COLO829 (cell line): Measurements from ENCODE around the gene PSG6.
"Not testable (repeated sequence)": the region's sequence is repeated elsewhere in the genome, so short reads cannot be mapped to it uniquely, and the experiment has no call there.

Experiments used
- DNase-seq: peaks from one replicate; pipeline ENCODE4 v3.0.0; 2012; ENCODE audit warnings: low spot score

Gene PSG6

GRCh38 chr19:42906162-42906561 is 11.5 kb downstream of the PSG6 start:
- not testable (repeated sequence) for DNase-seq

GRCh38 chr19:42900561-42900960 is 17.1 kb downstream of the PSG6 start:
- DNase-seq, result not testable (repeated sequence)

- not testable (repeated sequence) for DNase-seq
These were observed 18.0 kb downstream of the PSG6 start for GRCh38 chr19:42899674-42900073.

DNA sequence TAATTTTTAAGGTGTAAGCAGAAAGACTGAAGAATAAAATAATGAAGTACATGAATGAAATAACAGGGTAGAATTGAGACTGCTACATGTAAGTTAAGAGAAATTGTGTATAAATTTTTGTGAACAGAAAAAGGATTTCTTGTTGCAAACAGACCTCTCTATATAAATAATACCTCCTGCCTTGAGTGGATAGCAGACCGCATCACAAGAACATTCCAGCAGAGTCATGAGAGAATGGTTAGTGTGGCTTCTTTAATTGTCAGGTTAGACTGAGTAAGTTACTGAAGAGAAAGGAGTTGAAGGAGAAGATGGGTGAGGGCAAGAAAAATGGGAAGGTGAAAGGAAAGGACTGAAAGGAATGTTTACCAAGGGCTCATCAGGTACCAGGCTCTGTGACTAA is 18.6 kb downstream of the PSG6 start:
- not testable (repeated sequence) for DNase-seq

- not testable (repeated sequence) for DNase-seq
These were observed 19.0 kb downstream of the PSG6 start for GRCh38 chr19:42898656-42899055.

DNA sequence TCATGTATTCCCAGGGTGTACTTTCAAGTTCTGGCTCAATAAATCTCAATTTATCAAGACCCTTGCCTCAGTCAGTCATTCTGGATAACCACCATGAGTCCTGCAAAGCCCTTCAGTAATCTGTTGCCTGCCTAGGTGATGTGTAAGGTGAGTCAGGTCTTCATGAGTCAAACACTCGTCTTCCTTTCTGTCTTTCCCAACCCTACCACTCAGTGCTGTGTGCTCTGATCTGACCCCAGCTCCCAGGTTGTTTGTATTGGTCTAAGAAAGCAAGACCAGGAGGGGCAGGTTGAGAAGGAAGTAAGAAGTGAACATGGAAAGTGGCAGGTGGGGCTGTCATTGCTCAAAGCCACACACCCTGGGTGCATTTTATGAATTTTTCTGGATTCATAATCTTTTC is 20.0 kb downstream of the PSG6 start:
- DNase-seq, result not testable (repeated sequence)

DNA sequence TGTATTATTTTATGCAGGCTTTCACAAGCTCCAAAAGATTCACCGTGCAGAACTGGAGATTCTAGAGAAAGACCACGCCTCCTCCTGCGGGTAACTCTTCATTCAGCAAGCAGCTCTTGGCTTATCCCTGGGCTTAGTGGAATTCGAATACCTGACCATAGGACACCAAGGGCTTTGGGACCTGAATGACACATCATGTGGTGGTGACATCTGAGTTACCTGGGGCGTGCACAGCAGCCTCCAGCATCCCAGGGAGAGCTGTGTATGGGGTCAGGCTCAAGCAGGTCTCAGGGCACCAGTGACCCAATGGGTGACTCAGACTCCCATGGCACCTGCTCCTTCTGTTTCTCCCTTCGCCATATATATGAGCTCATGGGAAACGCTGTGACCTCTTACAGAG is 27.2 kb downstream of the PSG6 start:
- not testable (repeated sequence) for DNase-seq

DNA sequence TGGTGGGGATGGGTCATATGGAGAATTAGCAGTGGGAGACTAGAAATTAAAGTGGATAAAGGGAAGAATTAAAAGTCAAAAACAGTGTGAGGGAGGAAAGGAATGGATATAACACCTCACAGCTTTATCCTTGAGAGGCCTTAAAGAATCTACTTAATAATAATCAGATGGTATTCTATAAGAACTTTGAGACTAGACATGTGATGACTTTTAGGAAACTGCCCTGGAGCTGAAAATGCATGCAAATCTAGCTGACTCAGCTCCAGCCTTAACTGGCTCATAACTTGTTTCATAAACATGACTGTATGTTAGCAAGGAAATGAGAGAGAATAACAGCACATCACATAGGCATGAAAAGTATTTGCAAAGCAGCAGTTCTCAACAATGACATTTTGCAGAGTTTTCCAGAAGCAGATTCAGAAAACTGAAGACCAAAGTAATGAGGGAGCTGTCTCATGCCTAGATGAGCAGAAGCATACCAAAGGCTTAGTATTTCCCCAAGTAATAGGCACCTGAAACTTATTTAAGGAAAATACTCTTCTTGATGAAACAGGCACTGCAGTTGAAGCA is 29.7 kb downstream of the PSG6 start:
- DNase-seq, result not testable (repeated sequence)

GRCh38 chr19:42882730-42883129 is 35.0 kb downstream of the PSG6 start:
- not testable (repeated sequence) for DNase-seq

GRCh38 chr19:42882010-42882409 is 35.7 kb downstream of the PSG6 start:
- DNase-seq, result not testable (repeated sequence)

GRCh38 chr19:42881279-42881678 is 36.4 kb downstream of the PSG6 start:
- DNase-seq, result not testable (repeated sequence)

DNA sequence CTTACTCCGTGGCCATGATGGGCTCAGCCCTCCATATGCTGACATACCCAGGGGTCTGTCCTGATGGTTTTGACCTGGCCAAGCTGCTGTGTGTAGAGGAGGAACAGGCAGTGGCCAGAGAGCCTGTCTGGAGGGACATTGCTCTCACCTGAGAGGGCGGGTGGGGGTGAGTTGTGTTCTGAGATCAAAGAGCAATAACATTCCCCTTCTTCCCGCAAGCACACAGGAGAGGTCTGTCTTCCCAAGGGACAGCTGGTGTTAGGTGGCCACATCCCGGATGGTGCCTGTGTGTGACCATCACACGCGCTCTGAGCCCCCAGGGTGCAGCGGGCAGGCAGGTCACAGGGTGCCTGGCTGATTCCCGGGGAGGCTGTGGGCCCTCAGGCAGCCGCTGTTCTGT is 37.1 kb downstream of the PSG6 start:
- DNase-seq, result not testable (repeated sequence)

DNA sequence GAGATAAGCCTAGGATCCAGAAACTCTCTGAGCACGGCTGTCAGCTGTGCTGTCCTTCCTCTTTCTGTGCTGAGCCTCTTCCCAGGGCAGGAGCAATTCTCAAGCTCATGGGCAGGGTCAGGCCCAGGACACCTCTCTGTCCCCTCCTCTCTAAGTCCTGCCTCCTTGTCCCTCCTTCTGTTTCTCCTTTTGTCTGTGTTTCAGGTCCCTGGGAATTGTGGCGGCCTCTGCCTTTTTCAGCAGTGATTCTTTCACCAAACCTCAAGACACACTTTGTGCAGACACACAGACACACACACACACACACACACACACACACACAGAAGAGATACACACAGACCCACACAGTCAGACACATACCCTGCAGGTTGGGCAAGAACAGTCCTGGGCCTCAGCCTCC is 38.1 kb downstream of the PSG6 start, which contains the start of gene PSG1:
TSS of gene PSG1 (minus strand) at position 101 of the 400 bp plus-strand sequence. CDS start 132 bp downstream, outside the sequence.
- DNase-seq, result no peak

GRCh38 chr19:42876596-42876995 is 41.1 kb downstream of the PSG6 start:
- DNase-seq, result not testable (repeated sequence)

DNA sequence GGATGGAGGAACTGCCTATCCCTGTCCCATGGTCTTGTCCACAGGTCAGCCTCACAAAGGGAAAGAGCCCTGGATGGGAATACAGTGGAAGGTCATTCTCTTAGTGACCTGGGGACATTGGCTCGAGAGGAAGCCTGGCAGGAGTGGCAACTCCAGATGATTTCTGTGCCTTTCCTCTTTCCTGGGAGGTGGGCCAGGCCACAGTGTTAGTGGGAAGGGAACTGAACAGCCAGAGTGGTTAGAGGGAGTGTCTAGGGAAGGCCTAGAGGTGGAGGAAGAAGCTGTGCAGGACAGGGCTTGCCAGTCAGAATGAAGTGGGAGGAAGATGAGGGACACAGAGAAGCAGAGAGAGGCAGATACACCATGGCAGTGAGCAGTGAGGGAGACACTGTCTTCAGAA is 41.8 kb downstream of the PSG6 start:
- not testable (repeated sequence) for DNase-seq

- DNase-seq, result not testable (repeated sequence)
These were observed 42.5 kb downstream of the PSG6 start for GRCh38 chr19:42874901-42875813.

DNA sequence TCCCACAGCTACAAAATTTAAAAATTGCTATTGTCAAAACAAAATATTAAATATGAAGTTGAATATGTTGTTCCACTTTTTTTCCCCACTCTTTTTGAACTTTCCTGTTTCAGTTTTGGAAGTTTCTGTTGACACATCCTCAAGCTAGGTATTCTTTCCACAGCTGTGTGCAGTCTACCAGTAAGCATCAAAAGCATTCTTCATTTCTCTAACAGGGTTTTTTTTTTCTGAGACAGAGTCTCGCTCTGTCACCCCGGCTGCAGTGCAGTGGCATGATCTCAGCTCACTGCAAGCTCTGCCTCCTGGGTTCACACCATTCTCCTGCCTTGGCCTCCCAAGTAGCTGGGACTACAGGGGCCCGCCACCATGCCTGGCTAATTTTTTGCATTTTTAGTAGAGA is 43.6 kb downstream of the PSG6 start:
- DNase-seq, result not testable (repeated sequence)

GRCh38 chr19:42872608-42873007 is 45.1 kb downstream of the PSG6 start:
- no peak for DNase-seq

DNA sequence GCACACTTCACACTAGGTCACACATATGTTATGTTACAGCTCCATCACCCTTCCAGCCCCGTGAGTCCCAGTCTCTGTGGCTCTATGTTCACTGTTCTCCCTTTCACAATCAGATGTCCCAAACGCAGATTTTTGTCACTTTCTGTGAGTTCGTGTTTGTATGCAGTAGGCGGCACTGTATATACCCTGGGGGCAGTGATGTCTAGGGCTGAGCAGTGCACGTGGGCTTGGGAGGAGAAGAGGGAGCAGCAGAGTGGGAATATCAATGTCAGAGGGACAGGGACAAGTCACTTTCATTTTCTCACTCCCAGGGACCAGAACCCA is 60.2 kb downstream of the PSG6 start:
- DNase-seq, result no peak

GRCh38 chr19:42856866-42857543 is 60.7 kb downstream of the PSG6 start:
- DNase-seq, result not testable (repeated sequence)

GRCh38 chr19:42854745-42855144 is 62.9 kb downstream of the PSG6 start:
- DNase-seq, result not testable (repeated sequence)

DNA sequence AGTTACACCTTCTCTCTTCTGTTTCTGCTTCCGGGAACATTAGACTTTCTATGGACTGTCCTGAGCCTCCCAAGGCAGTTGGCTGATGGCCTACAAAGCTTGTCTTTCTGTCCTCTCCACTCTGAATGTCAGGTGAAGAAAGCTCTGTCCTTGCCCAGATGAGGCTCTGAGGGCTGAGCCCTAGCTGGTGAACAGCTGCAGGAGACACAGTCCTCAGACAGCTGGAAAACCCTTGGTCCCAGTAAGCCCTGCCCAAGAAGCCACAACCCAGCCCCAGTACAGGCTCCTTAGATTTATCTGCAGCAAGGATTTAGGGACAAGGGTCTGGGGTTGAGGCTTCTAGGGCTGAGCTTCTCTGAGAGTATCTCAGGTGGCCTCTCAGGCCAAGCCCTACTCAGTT is 64.5 kb downstream of the PSG6 start:
- not testable (repeated sequence) for DNase-seq

DNA sequence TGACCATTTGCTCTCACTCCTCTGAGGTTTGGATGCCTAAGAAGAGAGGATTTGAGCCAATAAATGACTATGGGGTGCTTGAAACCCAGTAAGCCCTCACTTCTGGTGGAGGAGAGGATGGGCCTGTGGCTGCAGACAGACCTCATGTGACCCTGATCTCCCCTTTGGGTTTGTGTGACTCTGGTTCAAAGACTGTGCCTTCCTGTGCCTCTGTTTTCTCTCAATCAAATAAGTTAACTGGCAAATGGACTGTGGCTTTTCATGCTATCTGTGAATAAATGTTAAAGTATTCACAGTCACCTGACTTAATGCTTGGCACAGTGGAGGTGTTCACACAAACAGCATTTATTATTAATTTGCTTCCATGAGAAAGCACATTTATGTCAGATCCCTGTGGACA is 64.9 kb downstream of the PSG6 start:
- not testable (repeated sequence) for DNase-seq
